Nephron progenitor cell (in vitro differentiated cells): Measurements from ENCODE around the gene PASK.
"Not testable (repeated sequence)": the region's sequence is repeated elsewhere in the genome, so short reads cannot be mapped to it uniquely, and the experiment has no call there.

Source experiments
- DNase-seq: peaks from one replicate; pipeline ENCODE4 v3.0.0; 2021
- H3K27ac Mint-ChIP-seq: 2 replicates; pipeline ENCODE4 v1.8.0; 2021; ENCODE audit warnings: mild to moderate bottlenecking, moderate library complexity, mixed read lengths
- H3K27me3 Mint-ChIP-seq: 2 replicates; pipeline ENCODE4 v1.8.0; 2021; ENCODE audit warnings: mild to moderate bottlenecking, low read depth, mixed read lengths; ENCODE audit not compliant: poor library complexity
- H3K36me3 Mint-ChIP-seq: 2 replicates; pipeline ENCODE4 v1.8.0; 2021; ENCODE audit warnings: low read depth, mixed read lengths
- H3K4me1 Mint-ChIP-seq: 2 replicates; pipeline ENCODE4 v1.8.0; 2021; ENCODE audit warnings: mixed read lengths
- H3K4me3 Mint-ChIP-seq: 2 replicates; pipeline ENCODE4 v1.8.0; 2021; ENCODE audit warnings: mild to moderate bottlenecking, moderate library complexity, mixed read lengths
- H3K9me3 Mint-ChIP-seq: 2 replicates; pipeline ENCODE4 v1.8.0; 2021; ENCODE audit warnings: mild to moderate bottlenecking, moderate library complexity, mixed read lengths
- CTCF ChIP-seq: fragments of 200-600 bp; sonication (generic); IDR thresholded peaks from 2 replicates; pipeline ENCODE4 v1.5.0; 2021; ENCODE audit warnings: antibody characterized with exemption

PASK gene

GRCh38 chr2:241094924-241095420 lies 54.3 kb downstream of the PASK start:
- no peaks in the 10 kb centered on the region for H3K9me3 Mint-ChIP-seq
- H3K27me3 Mint-ChIP-seq, result no peaks in the 10 kb centered on the region
- H3K4me1 Mint-ChIP-seq, result peaks cover 27% of the 10 kb centered on the region
- TF ChIP-seq CTCF, result no peak
- no peak overlapping the region for H3K4me3 Mint-ChIP-seq
- H3K27ac Mint-ChIP-seq, result no peak overlapping the region
- peaks cover 52% of the 10 kb centered on the region for H3K36me3 Mint-ChIP-seq
- DNase-seq, result no peak

GRCh38 chr2:241094172-241094571 lies 55.1 kb downstream of the PASK start:
- no peak overlapping the region for H3K4me3 Mint-ChIP-seq
- H3K36me3 Mint-ChIP-seq, result peaks cover 50% of the 10 kb centered on the region
- H3K27ac Mint-ChIP-seq, result no peak overlapping the region
- peaks cover 27% of the 10 kb centered on the region for H3K4me1 Mint-ChIP-seq
- DNase-seq, result no peak
- no peaks in the 10 kb centered on the region for H3K9me3 Mint-ChIP-seq
- H3K27me3 Mint-ChIP-seq, result no peaks in the 10 kb centered on the region
- no peak for TF ChIP-seq CTCF

- not testable (repeated sequence) for DNase-seq, H3K9me3 Mint-ChIP-seq, H3K27me3 Mint-ChIP-seq, H3K4me3 Mint-ChIP-seq
- H3K36me3 Mint-ChIP-seq, result peaks cover 49% of the 10 kb centered on the region
- peak overlapping the region; percentile 87 for H3K27ac Mint-ChIP-seq
- peaks cover 27% of the 10 kb centered on the region for H3K4me1 Mint-ChIP-seq
Measured at GRCh38 chr2:241093133-241093781, 56.0 kb downstream of the PASK start.

GRCh38 chr2:241092677-241093076 lies 56.6 kb downstream of the PASK start:
- Mint-ChIP-seq H3K9me3 (no peaks in the 10 kb centered on the region), H3K27ac (peak overlapping the region; percentile 87), H3K36me3 (peaks cover 53% of the 10 kb centered on the region), H3K27me3 (no peaks in the 10 kb centered on the region), H3K4me1 (peaks cover 27% of the 10 kb centered on the region), H3K4me3 (no peak overlapping the region)
- TF ChIP-seq CTCF, result no peak
- no peak for DNase-seq

GRCh38 chr2:241091734-241092445 lies 57.4 kb downstream of the PASK start:
- Mint-ChIP-seq H3K27ac (peak overlapping the region; percentile 61), H3K27me3 (no peaks in the 10 kb centered on the region), H3K4me3 (no peak overlapping the region), H3K4me1 (peaks cover 27% of the 10 kb centered on the region), H3K9me3 (no peaks in the 10 kb centered on the region), H3K36me3 (peaks cover 54% of the 10 kb centered on the region)
- TF ChIP-seq CTCF, result no peak
- no peak for DNase-seq

GRCh38 chr2:241091201-241091600 lies 58.1 kb downstream of the PASK start:
- Mint-ChIP-seq H3K27ac (peak overlapping the region; percentile 61), H3K27me3 (no peaks in the 10 kb centered on the region), H3K9me3 (peaks cover 3% of the 10 kb centered on the region), H3K4me3 (no peak overlapping the region), H3K36me3 (peaks cover 56% of the 10 kb centered on the region), H3K4me1 (peaks cover 27% of the 10 kb centered on the region)
- TF ChIP-seq CTCF, result no peak
- DNase-seq, result no peak
